Vagina (tissue), 2 donors: ENCODE data around the gene MGAT5. TPM values are rescaled to one million over a fixed set of nuclear protein-coding genes. Genes with fewer than 3 reads are reported as not detected.

Source experiments
- DNase-seq, 2 donors: peaks; one replicate each; pipeline ENCODE4 v3.0.0-alpha.2; 2017; ENCODE audit errors: extremely low spot score in 2 of 2
- H3K27ac ChIP-seq: fragments of 200-600 bp; sonication (generic); one replicate; pipeline ENCODE4 v1.5.1; 2019
- H3K27me3 ChIP-seq: fragments of 200-600 bp; sonication (generic); one replicate; pipeline ENCODE4 v1.5.1; 2019
- H3K36me3 ChIP-seq, 2 donors: fragments of 200-600 bp; sonication (generic); one replicate each; pipeline ENCODE4 v1.5.1; 2017 to 2019
- H3K4me1 ChIP-seq: fragments of 200-600 bp; sonication (generic); one replicate; pipeline ENCODE4 v1.5.1; 2019
- H3K4me3 ChIP-seq, 2 donors: fragments of 200-600 bp; sonication (generic); 1 replicate in 1 of 2; 2 replicates in 1 of 2; pipeline ENCODE4 v1.5.1; 2016 to 2019
- H3K9me3 ChIP-seq: fragments of 200-600 bp; sonication (generic); one replicate; pipeline ENCODE4 v1.5.1; 2019
- CTCF ChIP-seq, 3 experiments: fragments of 450-650 bp in 2 of 3; fragments of 200-600 bp in 1 of 3; sonication (generic) in 1 of 3; IDR thresholded peaks; one replicate each; pipeline ENCODE4 v1.5.1; 2017 to 2019; ENCODE audit warnings: antibody characterized with exemption in 3 of 3, mild to moderate bottlenecking in 2 of 3, moderate library complexity in 2 of 3
- POLR2A ChIP-seq, 2 donors: fragments of 450-650 bp; IDR thresholded peaks; one replicate each; pipeline ENCODE4 v1.6.1; 2017; ENCODE audit warnings: antibody characterized with exemption in 2 of 2, mild to moderate bottlenecking in 2 of 2, moderate library complexity in 2 of 2
- POLR2AphosphoS5 ChIP-seq, 2 donors: sonication (generic); formaldehyde crosslinking; IDR thresholded peaks; one replicate each; pipeline ENCODE4 v1.9.0; 2017; ENCODE audit warnings: antibody characterized with exemption in 2 of 2, mild to moderate bottlenecking in 2 of 2, low read depth in 1 of 2; ENCODE audit not compliant: insufficient read depth in 1 of 2
- intact Hi-C: fragments of 100-400 bp; cut with DNase I; formaldehyde crosslinking; loops from one replicate; pipeline ENCODE4 v1.15.1; 2023
- total RNA-seq: library from RNA; depleted of rRNA; stranded (reverse); fragments of >200 nt; gene quantifications from one replicate; pipeline ENCODE4 v1.2.3, GENCODE V29; 2016

The MGAT5 gene
- total RNA-seq, 1 donor from 2014 or later = 16.7 TPM

GRCh38 chr2:134392442-134393074 lies 138.7 kb downstream of the MGAT5 start:
- H3K36me3 ChIP-seq = no peaks in the 10 kb centered on the region
- no peak for DNase-seq
- no peak overlapping the region for H3K27ac ChIP-seq
- H3K9me3 ChIP-seq = no peaks in the 10 kb centered on the region
- TF ChIP-seq POLR2A (IDR thresholded peaks at IDR 0.05) (no peak), POLR2AphosphoS5 (IDR thresholded peaks at IDR 0.05; ENCODE audit: insufficient read depth in 1 of 2, low read depth in 1 of 2) (no peak), CTCF (IDR thresholded peaks at IDR 0.05) (no peak)
- H3K4me3 ChIP-seq = no peak overlapping the region
- intact Hi-C loops = no loop called here
- no peaks in the 10 kb centered on the region for H3K27me3 ChIP-seq
- H3K4me1 ChIP-seq = peaks cover 16% of the 10 kb centered on the region

GRCh38 chr2:134393075-134393461 lies 139.2 kb downstream of the MGAT5 start:
- no peak for TF ChIP-seq POLR2AphosphoS5 (IDR thresholded peaks at IDR 0.05; ENCODE audit: insufficient read depth in 1 of 2, low read depth in 1 of 2)
- no peak for TF ChIP-seq POLR2A (IDR thresholded peaks at IDR 0.05)
- TF ChIP-seq CTCF (IDR thresholded peaks at IDR 0.05) = no peak
- H3K4me1 ChIP-seq = peaks cover 16% of the 10 kb centered on the region
- no peaks in the 10 kb centered on the region for H3K36me3 ChIP-seq
- no peak overlapping the region for H3K4me3 ChIP-seq
- H3K9me3 ChIP-seq = no peaks in the 10 kb centered on the region
- intact Hi-C loops = no loop called here
- H3K27me3 ChIP-seq = no peaks in the 10 kb centered on the region
- DNase-seq = no peak
- no peak overlapping the region for H3K27ac ChIP-seq

GRCh38 chr2:134395779-134396178 lies 141.9 kb downstream of the MGAT5 start:
- TF ChIP-seq POLR2AphosphoS5 (IDR thresholded peaks at IDR 0.05; ENCODE audit: insufficient read depth in 1 of 2, low read depth in 1 of 2) = no peak
- TF ChIP-seq POLR2A (IDR thresholded peaks at IDR 0.05) = no peak
- TF ChIP-seq CTCF (IDR thresholded peaks at IDR 0.05) = no peak
- Histone ChIP-seq H3K36me3 (no peaks in the 10 kb centered on the region), H3K27me3 (no peaks in the 10 kb centered on the region), H3K4me1 (peaks cover 23% of the 10 kb centered on the region), H3K9me3 (no peaks in the 10 kb centered on the region), H3K4me3 (no peak overlapping the region), H3K27ac (no peak overlapping the region)
- intact Hi-C loops = no loop called here
- DNase-seq = no peak

GRCh38 chr2:134396493-134396892 lies 142.6 kb downstream of the MGAT5 start:
- no peak for DNase-seq
- no peaks in the 10 kb centered on the region for H3K9me3 ChIP-seq
- H3K36me3 ChIP-seq = no peaks in the 10 kb centered on the region
- no peaks in the 10 kb centered on the region for H3K27me3 ChIP-seq
- no peak overlapping the region for H3K4me3 ChIP-seq
- H3K4me1 ChIP-seq = peaks cover 30% of the 10 kb centered on the region
- H3K27ac ChIP-seq = no peak overlapping the region
- TF ChIP-seq CTCF (IDR thresholded peaks at IDR 0.05) (no peak), POLR2A (IDR thresholded peaks at IDR 0.05) (no peak), POLR2AphosphoS5 (IDR thresholded peaks at IDR 0.05; ENCODE audit: insufficient read depth in 1 of 2, low read depth in 1 of 2) (no peak)
- intact Hi-C loops = no loop called here

GRCh38 chr2:134397146-134397896 lies 143.4 kb downstream of the MGAT5 start:
- H3K4me1 ChIP-seq = peaks cover 36% of the 10 kb centered on the region
- DNase-seq = no peak
- no peaks in the 10 kb centered on the region for H3K9me3 ChIP-seq
- H3K4me3 ChIP-seq = no peak overlapping the region
- intact Hi-C loops = no loop called here
- no peaks in the 10 kb centered on the region for H3K27me3 ChIP-seq
- no peaks in the 10 kb centered on the region for H3K36me3 ChIP-seq
- no peak overlapping the region for H3K27ac ChIP-seq
- TF ChIP-seq POLR2AphosphoS5 (IDR thresholded peaks at IDR 0.05; ENCODE audit: insufficient read depth in 1 of 2, low read depth in 1 of 2) = no peak
- TF ChIP-seq CTCF (IDR thresholded peaks at IDR 0.05) = no peak
